ENCODE measurements around the gene C3orf49.

Gene C3orf49

GRCh38 chr3:63895422-63896189, 76.5 kb downstream of the C3orf49 start:
- TF ChIP-seq CTCF (IDR thresholded peaks at IDR 0.05), result no peak

GRCh38 chr3:63896332-63897030, 77.4 kb downstream of the C3orf49 start:
- no peak for DNase-seq (ENCODE audit: low spot score)
- Histone ChIP-seq H3K4me3 (no peak overlapping the region), H3K27ac (no peak overlapping the region)
- TF ChIP-seq CTCF (IDR thresholded peaks at IDR 0.05), result no peak

More at GRCh38 chr3:63895422-63896189, 76.5 kb downstream of the C3orf49 start:
- H3K4me3 ChIP-seq, result no peak overlapping the region
- no peak for DNase-seq (ENCODE audit: low spot score)
- no peak overlapping the region for H3K27ac ChIP-seq

Measured in coronary artery (tissue), 2 donors.